T-helper 2 cell treated with Interferon-gamma antibody and Interleukin-4, amounts not matched to agents 5 μg/mL and 100 μg/mL, for 36 hours (primary cell): ENCODE data around the gene KLHDC8A.

Experiments
- DNase-seq: peaks from one replicate; pipeline ENCODE4 v3.0.0; 2021; ENCODE audit warnings: low spot score
- H3K27ac Mint-ChIP-seq: one replicate; pipeline ENCODE4 v1.8.0; 2021; ENCODE audit warnings: mild to moderate bottlenecking, mixed read lengths
- H3K27me3 Mint-ChIP-seq: one replicate; pipeline ENCODE4 v1.8.0; 2021; ENCODE audit warnings: low read depth, mixed read lengths
- H3K36me3 Mint-ChIP-seq: one replicate; pipeline ENCODE4 v1.8.0; 2021; ENCODE audit warnings: low read depth, mixed read lengths
- H3K4me1 Mint-ChIP-seq: one replicate; pipeline ENCODE4 v1.8.0; 2021; ENCODE audit warnings: low read depth, mixed read lengths
- H3K4me3 Mint-ChIP-seq: one replicate; pipeline ENCODE4 v1.8.0; 2022; ENCODE audit warnings: mild to moderate bottlenecking, moderate library complexity, mixed read lengths
- H3K9me3 Mint-ChIP-seq: one replicate; pipeline ENCODE4 v1.8.0; 2021; ENCODE audit warnings: mixed read lengths

The KLHDC8A gene

DNA sequence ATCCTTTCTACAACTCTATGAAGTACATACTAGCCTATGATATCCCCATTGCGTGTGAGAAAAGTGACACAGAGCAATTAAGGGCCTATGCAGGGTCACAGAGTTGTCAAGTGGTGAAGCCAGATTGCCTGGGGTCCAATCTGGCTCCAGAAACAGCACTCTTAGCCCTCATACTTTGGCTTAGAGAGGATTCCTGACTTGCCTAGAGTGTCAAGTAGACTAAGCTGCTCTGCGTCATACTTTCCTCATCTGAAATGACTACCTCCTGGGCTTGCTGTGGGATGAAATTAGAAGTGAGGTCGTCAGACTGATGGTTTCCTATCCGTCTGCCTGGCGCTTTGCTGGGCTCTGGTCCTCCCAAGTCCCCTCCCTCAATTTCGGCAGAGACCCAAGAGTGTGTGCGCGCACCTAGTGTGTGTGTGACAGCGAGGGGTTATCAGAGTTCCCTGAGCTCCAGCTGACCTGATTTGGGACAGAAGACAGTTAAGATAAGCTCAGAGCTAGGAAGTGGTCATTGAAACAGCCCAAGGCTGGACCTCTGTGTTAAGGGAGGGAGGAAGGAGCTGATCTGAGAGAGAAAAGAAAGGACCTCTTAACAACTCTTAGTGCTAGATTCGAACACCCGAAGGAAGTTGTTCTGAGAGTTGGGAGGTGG lies 29.8 kb downstream of the KLHDC8A start:
- Mint-ChIP-seq H3K36me3 (no peaks in the 10 kb centered on the region), H3K27ac (no peak overlapping the region), H3K4me1 (peaks cover 9% of the 10 kb centered on the region), H3K9me3 (no peaks in the 10 kb centered on the region), H3K27me3 (peaks cover 60% of the 10 kb centered on the region), H3K4me3 (no peak overlapping the region)
- no peak for DNase-seq

- no peaks in the 10 kb centered on the region for H3K9me3 Mint-ChIP-seq
- peaks cover 59% of the 10 kb centered on the region for H3K27me3 Mint-ChIP-seq
- DNase-seq: peak; percentile 30
- no peak overlapping the region for H3K27ac Mint-ChIP-seq
- no peak overlapping the region for H3K4me3 Mint-ChIP-seq
- peaks cover 16% of the 10 kb centered on the region for H3K4me1 Mint-ChIP-seq
- H3K36me3 Mint-ChIP-seq: peaks cover 2% of the 10 kb centered on the region
Measured at GRCh38 chr1:205325334-205325884, 31.3 kb downstream of the KLHDC8A start.

GRCh38 chr1:205324781-205325180 lies 31.9 kb downstream of the KLHDC8A start:
- no peak for DNase-seq
- Mint-ChIP-seq H3K36me3 (peaks cover 2% of the 10 kb centered on the region), H3K9me3 (no peaks in the 10 kb centered on the region), H3K27me3 (peaks cover 60% of the 10 kb centered on the region), H3K4me1 (peaks cover 19% of the 10 kb centered on the region), H3K4me3 (no peak overlapping the region), H3K27ac (no peak overlapping the region)

- Mint-ChIP-seq H3K9me3 (no peaks in the 10 kb centered on the region), H3K27me3 (peaks cover 61% of the 10 kb centered on the region), H3K4me3 (no peak overlapping the region), H3K36me3 (peaks cover 2% of the 10 kb centered on the region), H3K4me1 (peaks cover 28% of the 10 kb centered on the region), H3K27ac (no peak overlapping the region)
- DNase-seq: no peak
Measured at GRCh38 chr1:205323794-205324193, 32.9 kb downstream of the KLHDC8A start.

- H3K27me3 Mint-ChIP-seq: peaks cover 63% of the 10 kb centered on the region
- peaks cover 42% of the 10 kb centered on the region for H3K4me1 Mint-ChIP-seq
- H3K27ac Mint-ChIP-seq: no peak overlapping the region
- peak overlapping the region; percentile 56 for H3K4me3 Mint-ChIP-seq
- peaks cover 6% of the 10 kb centered on the region for H3K36me3 Mint-ChIP-seq
- no peak for DNase-seq
- no peaks in the 10 kb centered on the region for H3K9me3 Mint-ChIP-seq
Measured at GRCh38 chr1:205321959-205322283, 34.8 kb downstream of the KLHDC8A start.

DNA sequence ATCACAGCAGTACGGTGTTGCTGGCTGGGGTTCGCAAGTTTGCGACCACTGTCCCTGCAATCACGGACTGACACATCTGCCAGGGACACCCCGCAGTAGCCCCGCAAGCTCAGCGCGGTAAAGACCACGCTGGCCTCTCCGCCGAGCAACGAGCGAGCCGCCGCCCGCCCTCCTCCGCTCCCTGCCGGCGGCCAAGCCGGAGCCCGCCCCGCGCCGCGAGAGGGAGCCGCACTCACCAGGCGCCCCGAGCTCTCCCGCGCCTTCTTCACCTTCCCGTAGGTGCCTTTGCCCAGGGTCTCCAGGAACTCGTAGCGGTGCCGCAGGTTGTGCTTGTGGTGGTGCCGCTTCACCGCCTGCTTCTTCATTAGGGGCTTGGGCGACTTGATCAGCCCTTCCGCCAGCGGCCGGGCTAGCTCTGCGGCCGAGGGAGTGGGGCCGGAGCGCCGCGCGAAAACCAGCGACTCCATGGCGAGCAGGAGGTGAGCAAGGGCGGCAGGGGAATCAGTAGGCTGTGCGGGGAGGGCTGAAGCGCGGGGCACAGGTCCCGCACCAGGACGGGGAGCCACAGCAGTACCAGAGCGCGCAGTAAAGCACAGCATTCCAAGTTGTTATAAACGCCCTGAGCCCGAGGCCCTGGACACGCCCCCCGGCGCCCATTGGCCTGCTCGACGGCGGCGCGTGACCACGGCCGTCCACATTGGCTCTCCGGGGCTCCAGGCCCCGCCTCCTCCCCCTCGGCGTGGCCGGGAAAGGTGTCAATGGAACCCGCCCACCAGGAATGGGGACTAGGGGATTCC lies 35.4 kb downstream of the KLHDC8A start, which contains the start of gene NUAK2:
Gene NUAK2, minus strand, starts transcription at position 584 of the 797 bp plus-strand sequence. Its CDS starts 117 bp downstream, at position 467.
- peaks cover 57% of the 10 kb centered on the region for H3K27me3 Mint-ChIP-seq
- no peaks in the 10 kb centered on the region for H3K9me3 Mint-ChIP-seq
- peak within 1 kb of the TSS; percentile 87 for H3K4me3 Mint-ChIP-seq
- peaks cover 47% of the 10 kb centered on the region for H3K4me1 Mint-ChIP-seq
- peak within 1 kb of the TSS; percentile 60 for H3K27ac Mint-ChIP-seq
- peak; percentile 78 for DNase-seq
- peaks cover 6% of the 10 kb centered on the region for H3K36me3 Mint-ChIP-seq

DNA sequence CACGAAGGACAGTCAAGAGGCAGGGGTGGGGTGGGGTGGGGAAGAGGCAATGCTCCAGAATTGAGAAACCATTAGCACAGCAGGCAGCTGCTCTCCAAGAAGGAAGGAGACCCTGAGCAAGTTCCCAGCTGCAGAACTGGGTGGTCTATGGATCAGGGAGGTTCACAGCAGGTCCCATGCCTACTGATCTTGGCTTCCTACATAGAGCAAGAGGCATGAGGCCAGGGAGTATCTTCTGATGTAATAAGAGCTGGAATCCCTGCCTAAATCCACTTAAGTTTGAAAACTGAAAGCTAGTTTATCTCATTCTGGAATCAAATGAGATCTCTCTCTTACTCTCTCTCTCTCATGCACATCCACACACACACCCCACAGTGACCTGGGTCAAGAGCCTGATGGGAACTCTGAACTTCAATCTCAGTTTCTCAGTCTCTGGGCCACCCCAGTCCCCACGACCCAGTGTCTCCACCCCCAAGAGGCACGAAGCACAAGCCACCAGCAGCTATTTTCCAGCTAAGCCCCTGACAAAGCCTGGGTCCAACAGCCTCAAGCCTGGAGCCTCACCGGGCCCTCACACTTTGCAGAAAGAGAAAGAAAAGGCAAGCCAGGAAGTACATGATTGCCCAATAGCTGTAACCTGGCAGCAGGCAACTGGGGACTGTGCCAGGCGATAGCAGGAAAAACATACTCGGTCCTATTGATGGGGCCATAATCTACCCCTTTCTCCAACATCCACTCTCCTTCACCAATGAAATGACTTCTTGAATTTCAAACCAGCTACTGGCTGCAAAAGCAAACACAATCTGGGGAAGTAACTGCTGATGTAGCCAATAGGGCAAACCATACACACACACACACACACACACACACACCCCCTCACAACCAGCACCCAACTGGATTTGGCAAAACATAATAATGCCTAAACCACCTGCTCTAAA lies 37.4 kb downstream of the KLHDC8A start:
- H3K27ac Mint-ChIP-seq: peak overlapping the region; percentile 22
- H3K36me3 Mint-ChIP-seq: peaks cover 6% of the 10 kb centered on the region
- peak overlapping the region; percentile 87 for H3K4me3 Mint-ChIP-seq
- H3K4me1 Mint-ChIP-seq: peaks cover 54% of the 10 kb centered on the region
- no peak for DNase-seq
- peaks cover 44% of the 10 kb centered on the region for H3K27me3 Mint-ChIP-seq
- no peaks in the 10 kb centered on the region for H3K9me3 Mint-ChIP-seq

DNA sequence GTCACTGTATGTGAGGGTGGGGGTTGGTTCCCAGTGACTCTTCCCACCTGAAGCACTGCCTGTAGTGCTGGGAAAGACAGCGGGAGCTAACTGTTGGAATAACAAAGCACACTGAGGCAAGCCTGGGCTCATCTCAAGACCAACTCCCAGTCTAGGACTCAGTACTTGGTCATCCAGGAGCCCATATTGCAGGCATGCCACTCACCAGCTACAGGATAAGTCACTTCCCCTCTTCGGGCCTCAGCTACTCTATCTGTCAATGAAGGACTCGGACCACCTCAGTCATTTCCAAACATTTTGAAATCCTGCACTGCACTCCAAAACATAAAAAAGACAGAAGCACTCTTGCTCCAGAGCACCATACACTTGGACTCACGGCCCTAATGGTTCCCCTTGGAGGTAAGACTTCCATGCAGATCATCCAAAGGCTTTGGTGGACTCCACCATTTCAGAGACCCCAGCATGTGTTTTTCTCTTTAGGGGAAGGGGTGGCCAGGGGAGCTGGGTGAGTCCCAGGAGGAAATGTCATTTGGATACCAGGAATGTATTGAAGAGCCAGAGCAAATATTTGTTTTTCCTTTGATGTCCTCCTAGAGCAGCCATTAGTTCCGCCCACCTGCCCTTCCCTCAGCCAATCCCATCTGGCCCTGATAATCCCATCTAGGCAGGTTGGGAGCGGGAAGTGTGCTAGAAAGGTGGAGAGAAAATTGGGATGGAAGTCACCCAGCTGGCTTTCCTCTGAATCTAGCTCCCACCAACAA lies 38.3 kb downstream of the KLHDC8A start:
- H3K27me3 Mint-ChIP-seq: peaks cover 35% of the 10 kb centered on the region
- no peak overlapping the region for H3K27ac Mint-ChIP-seq
- peaks cover 6% of the 10 kb centered on the region for H3K36me3 Mint-ChIP-seq
- no peaks in the 10 kb centered on the region for H3K9me3 Mint-ChIP-seq
- peak overlapping the region; percentile 41 for H3K4me3 Mint-ChIP-seq
- DNase-seq: no peak
- H3K4me1 Mint-ChIP-seq: peaks cover 61% of the 10 kb centered on the region

DNA sequence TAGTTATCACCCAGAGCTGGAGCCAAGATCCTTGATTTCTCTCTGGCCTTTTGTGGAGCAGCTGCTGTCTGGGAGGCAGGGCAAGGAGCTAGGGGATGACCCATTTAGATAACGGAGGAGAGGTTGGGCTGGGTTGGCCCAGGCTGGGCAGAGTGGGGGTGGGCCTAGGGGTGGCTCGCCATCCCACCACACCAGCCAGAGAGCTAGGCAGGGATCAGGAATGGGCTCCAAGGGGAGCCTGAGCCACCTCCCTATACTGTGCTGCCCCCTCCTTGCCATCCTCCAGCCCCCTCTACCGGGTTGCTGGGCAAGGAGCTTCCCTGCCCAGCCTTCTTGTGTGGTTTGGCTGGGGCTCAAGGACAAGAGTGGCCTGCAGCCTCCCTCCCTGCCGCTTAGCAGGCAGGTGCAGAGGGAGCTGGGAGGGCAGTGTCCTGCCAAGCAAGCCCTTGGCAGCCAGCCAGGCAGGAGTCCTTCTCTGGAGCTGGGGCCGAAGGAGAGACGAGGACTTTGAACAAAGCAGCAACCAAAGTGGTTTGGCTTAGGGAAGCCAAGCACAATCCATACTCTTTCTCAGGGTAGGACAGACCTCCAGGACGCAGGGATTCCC lies 39.3 kb downstream of the KLHDC8A start:
- Mint-ChIP-seq H3K36me3 (peaks cover 8% of the 10 kb centered on the region), H3K4me1 (peaks cover 68% of the 10 kb centered on the region), H3K9me3 (no peaks in the 10 kb centered on the region), H3K27me3 (peaks cover 32% of the 10 kb centered on the region), H3K4me3 (no peak overlapping the region), H3K27ac (no peak overlapping the region)
- DNase-seq: no peak

- Mint-ChIP-seq H3K4me3 (peak overlapping the region; percentile 10), H3K9me3 (no peaks in the 10 kb centered on the region), H3K27me3 (peaks cover 27% of the 10 kb centered on the region), H3K36me3 (peaks cover 12% of the 10 kb centered on the region), H3K27ac (no peak overlapping the region), H3K4me1 (peaks cover 65% of the 10 kb centered on the region)
- DNase-seq: no peak
Measured at GRCh38 chr1:205316161-205316566, 40.6 kb downstream of the KLHDC8A start.

DNA sequence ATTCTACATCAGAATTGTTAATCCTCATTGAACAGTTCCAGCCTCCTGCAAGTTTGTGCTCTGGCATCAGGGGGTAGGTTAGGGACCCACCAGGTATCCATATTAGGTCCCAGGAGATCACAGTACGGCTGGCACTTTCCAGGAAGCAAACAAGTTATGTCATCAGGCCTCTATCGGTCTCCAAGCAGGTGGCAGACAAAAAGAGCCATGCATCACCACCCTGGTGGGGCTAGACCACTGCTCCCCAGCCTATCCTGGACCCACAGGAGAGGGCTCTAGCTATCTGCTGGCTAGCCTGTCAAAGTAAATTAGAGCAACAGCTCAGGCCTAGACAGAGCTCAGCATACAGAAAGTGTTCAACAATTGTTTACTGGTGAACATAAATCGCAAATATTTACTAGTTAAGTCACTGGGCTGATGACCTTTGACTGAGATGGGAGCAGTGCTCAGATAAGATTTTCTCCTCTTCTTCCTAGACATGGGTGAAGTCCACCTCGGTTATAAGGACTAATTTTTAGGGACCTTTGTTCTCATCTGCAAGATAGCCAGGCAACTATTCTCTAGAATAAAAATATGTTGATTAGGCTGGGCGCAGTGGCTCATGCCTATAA lies 41.6 kb downstream of the KLHDC8A start:
- H3K9me3 Mint-ChIP-seq: no peaks in the 10 kb centered on the region
- peaks cover 58% of the 10 kb centered on the region for H3K4me1 Mint-ChIP-seq
- H3K36me3 Mint-ChIP-seq: peaks cover 17% of the 10 kb centered on the region
- no peak overlapping the region for H3K27ac Mint-ChIP-seq
- no peak overlapping the region for H3K4me3 Mint-ChIP-seq
- no peak for DNase-seq
- H3K27me3 Mint-ChIP-seq: peaks cover 20% of the 10 kb centered on the region

DNA sequence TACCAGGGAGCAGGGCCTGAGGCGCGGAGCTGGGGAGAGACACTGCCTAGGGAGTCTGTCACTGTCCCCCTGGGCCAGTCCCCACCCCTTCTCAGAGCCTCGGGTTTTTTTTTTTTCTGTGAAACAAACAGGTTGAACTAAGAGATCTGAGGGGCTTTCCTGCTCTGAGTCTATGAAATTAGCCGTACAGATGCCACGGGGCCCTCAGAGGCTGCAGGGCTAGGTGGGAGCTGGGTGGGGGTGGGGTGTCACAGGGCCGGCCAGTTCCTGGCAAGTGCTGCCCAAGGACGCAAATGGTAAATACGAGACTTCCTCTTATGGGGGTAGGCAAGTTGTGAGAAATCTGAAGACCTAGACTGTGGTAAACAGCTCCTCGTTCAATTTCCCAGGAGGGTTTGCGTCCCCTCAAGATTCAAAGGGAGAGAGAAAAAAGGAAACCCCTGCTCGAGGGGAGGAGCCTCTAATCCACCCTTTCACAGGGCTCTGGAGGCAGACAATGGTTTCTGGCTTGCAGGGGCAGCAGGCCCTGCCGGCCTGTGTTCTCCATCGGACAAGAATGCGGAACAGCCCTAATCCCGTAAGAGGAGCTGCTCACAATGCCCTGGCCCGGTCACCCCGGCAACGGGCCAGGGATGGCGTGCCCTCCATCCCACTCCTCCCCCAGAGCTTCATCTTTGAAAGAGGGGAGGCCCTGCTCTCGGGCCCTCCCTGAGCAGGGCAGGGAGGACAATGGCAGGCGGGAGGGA lies 43.0 kb downstream of the KLHDC8A start:
- H3K27me3 Mint-ChIP-seq: peaks cover 12% of the 10 kb centered on the region
- H3K4me3 Mint-ChIP-seq: peak overlapping the region; percentile 84
- peaks cover 25% of the 10 kb centered on the region for H3K36me3 Mint-ChIP-seq
- H3K4me1 Mint-ChIP-seq: peaks cover 46% of the 10 kb centered on the region
- no peaks in the 10 kb centered on the region for H3K9me3 Mint-ChIP-seq
- peak overlapping the region; percentile 75 for H3K27ac Mint-ChIP-seq
- DNase-seq: no peak
